SK-N-SH (cell line): Measurements from ENCODE around the gene RPS17.
"Not testable (repeated sequence)": the region's sequence is repeated elsewhere in the genome, so short reads cannot be mapped to it uniquely, and the experiment has no call there.

Experiments
- CHD2 ChIP-seq: fragments of 150-350 bp; IDR thresholded peaks from 2 replicates; pipeline ENCODE4 v1.6.1; 2018; ENCODE audit warnings: low read length; ENCODE audit not compliant: partially characterized antibody
- ELF1 ChIP-seq: IDR thresholded peaks from 2 replicates; pipeline ENCODE4 v1.4.0; 2012
- EZH2phosphoT487 ChIP-seq: fragments of 200-600 bp; sonication (generic); IDR thresholded peaks from 2 replicates; pipeline ENCODE4 v1.6.1; 2017; ENCODE audit warnings: low read depth, mixed run types, mild to moderate bottlenecking, antibody characterized with exemption, moderate library complexity, borderline replicate concordance
- FOXM1 ChIP-seq: IDR thresholded peaks from 2 replicates; pipeline ENCODE4 v1.4.0; 2012; ENCODE audit warnings: low read depth, mild to moderate bottlenecking
- GABPA ChIP-seq: IDR thresholded peaks from 2 replicates; pipeline ENCODE4 v1.4.0; 2012; ENCODE audit warnings: low read depth, mild to moderate bottlenecking
- NRF1 ChIP-seq: IDR thresholded peaks from 2 replicates; pipeline ENCODE4 v1.6.1; 2012; ENCODE audit warnings: low read depth, mild to moderate bottlenecking, low read length
- POLR2AphosphoS5 ChIP-seq: IDR thresholded peaks from 2 replicates; pipeline ENCODE4 v1.6.1; 2012; ENCODE audit warnings: low read depth, low read length
- SIN3A ChIP-seq: IDR thresholded peaks from 2 replicates; pipeline ENCODE4 v1.6.1; 2012; ENCODE audit warnings: low read depth, mild to moderate bottlenecking, low read length, moderate library complexity, borderline replicate concordance
- YY1 ChIP-seq: IDR thresholded peaks from 2 replicates; pipeline ENCODE4 v1.4.0; 2012; ENCODE audit warnings: low read depth, mild to moderate bottlenecking
- TF ChIP-seq, protein P1 (sequence below): fragments of 200-600 bp; sonication (generic); IDR thresholded peaks from 2 replicates; pipeline ENCODE4 v1.6.1; 2017; ENCODE audit warnings: antibody characterized with exemption, mild to moderate bottlenecking, moderate library complexity
- TF ChIP-seq, protein P2 (sequence below): fragments of 150-350 bp; IDR thresholded peaks from 2 replicates; pipeline ENCODE4 v1.6.1; 2016; ENCODE audit warnings: mild to moderate bottlenecking, low read depth, low read length
- TF ChIP-seq, protein P3 (sequence below): IDR thresholded peaks from 2 replicates; pipeline ENCODE4 v1.6.1; 2012; ENCODE audit warnings: mild to moderate bottlenecking, low read depth, low read length, moderate library complexity
- TF ChIP-seq, protein P4 (sequence below): IDR thresholded peaks from 2 replicates; pipeline ENCODE4 v1.4.0; 2012; ENCODE audit warnings: low read depth

DNA sequence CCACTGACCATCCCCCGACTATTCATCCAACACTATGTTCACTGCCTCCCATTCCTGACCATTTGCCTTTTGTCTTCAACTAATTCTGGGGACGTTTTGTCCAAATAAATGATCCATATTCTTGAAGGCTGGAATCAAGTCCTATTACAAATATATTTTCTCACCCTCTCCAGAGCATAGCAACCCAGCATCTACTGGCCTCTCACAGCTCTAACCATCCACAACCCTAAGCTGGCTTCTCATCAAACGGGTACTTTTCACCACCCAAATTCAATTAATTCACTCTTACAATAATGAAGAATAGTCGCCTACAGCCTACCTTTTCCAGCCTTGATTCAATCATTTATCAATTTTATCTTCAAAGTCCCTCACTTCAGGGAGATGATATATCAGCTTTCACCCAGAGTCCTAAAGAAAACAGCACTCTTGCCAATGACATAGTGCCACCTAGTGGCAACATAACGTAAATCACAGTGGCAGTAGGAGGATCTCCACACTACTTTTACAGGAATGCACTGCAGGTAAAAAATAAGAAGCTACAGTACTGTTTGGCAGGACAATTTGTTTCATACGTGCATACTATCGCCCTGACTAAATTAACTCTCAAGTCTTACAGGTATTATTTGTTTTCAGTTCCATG, 37.4 kb downstream of the RPS17 start:
- not testable (repeated sequence) for TF ChIP-seq POLR2AphosphoS5, CHD2, EZH2phosphoT487, NRF1, SIN3A, GABPA, YY1, ELF1, FOXM1
- TF ChIP-seq, protein P1, sequence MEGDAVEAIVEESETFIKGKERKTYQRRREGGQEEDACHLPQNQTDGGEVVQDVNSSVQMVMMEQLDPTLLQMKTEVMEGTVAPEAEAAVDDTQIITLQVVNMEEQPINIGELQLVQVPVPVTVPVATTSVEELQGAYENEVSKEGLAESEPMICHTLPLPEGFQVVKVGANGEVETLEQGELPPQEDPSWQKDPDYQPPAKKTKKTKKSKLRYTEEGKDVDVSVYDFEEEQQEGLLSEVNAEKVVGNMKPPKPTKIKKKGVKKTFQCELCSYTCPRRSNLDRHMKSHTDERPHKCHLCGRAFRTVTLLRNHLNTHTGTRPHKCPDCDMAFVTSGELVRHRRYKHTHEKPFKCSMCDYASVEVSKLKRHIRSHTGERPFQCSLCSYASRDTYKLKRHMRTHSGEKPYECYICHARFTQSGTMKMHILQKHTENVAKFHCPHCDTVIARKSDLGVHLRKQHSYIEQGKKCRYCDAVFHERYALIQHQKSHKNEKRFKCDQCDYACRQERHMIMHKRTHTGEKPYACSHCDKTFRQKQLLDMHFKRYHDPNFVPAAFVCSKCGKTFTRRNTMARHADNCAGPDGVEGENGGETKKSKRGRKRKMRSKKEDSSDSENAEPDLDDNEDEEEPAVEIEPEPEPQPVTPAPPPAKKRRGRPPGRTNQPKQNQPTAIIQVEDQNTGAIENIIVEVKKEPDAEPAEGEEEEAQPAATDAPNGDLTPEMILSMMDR, result not testable (repeated sequence)
- TF ChIP-seq, protein P2, sequence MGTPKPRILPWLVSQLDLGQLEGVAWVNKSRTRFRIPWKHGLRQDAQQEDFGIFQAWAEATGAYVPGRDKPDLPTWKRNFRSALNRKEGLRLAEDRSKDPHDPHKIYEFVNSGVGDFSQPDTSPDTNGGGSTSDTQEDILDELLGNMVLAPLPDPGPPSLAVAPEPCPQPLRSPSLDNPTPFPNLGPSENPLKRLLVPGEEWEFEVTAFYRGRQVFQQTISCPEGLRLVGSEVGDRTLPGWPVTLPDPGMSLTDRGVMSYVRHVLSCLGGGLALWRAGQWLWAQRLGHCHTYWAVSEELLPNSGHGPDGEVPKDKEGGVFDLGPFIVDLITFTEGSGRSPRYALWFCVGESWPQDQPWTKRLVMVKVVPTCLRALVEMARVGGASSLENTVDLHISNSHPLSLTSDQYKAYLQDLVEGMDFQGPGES, result not testable (repeated sequence)
- TF ChIP-seq, protein P3, sequence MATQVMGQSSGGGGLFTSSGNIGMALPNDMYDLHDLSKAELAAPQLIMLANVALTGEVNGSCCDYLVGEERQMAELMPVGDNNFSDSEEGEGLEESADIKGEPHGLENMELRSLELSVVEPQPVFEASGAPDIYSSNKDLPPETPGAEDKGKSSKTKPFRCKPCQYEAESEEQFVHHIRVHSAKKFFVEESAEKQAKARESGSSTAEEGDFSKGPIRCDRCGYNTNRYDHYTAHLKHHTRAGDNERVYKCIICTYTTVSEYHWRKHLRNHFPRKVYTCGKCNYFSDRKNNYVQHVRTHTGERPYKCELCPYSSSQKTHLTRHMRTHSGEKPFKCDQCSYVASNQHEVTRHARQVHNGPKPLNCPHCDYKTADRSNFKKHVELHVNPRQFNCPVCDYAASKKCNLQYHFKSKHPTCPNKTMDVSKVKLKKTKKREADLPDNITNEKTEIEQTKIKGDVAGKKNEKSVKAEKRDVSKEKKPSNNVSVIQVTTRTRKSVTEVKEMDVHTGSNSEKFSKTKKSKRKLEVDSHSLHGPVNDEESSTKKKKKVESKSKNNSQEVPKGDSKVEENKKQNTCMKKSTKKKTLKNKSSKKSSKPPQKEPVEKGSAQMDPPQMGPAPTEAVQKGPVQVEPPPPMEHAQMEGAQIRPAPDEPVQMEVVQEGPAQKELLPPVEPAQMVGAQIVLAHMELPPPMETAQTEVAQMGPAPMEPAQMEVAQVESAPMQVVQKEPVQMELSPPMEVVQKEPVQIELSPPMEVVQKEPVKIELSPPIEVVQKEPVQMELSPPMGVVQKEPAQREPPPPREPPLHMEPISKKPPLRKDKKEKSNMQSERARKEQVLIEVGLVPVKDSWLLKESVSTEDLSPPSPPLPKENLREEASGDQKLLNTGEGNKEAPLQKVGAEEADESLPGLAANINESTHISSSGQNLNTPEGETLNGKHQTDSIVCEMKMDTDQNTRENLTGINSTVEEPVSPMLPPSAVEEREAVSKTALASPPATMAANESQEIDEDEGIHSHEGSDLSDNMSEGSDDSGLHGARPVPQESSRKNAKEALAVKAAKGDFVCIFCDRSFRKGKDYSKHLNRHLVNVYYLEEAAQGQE, result not testable (repeated sequence)
- TF ChIP-seq, protein P4, sequence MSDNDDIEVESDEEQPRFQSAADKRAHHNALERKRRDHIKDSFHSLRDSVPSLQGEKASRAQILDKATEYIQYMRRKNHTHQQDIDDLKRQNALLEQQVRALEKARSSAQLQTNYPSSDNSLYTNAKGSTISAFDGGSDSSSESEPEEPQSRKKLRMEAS, result not testable (repeated sequence)
